ENCODE measurements around the gene TUFT1.
A peak's percentile ranks its signal among the peaks of the same experiment; 100 is the strongest.
"Not testable (repeated sequence)": the region's sequence is repeated elsewhere in the genome, so short reads cannot be mapped to it uniquely, and the experiment has no call there.

Gene TUFT1

GRCh38 chr1:151512801-151513625, 27.1 kb upstream of the TUFT1 start:
- no peak for DNase-seq (ENCODE audit: low spot score)

GRCh38 chr1:151513626-151514121, 26.4 kb upstream of the TUFT1 start:
- DNase-seq (ENCODE audit: low spot score) = no peak

- DNase-seq (ENCODE audit: low spot score) = no peak
These were observed 25.7 kb upstream of the TUFT1 start for GRCh38 chr1:151514366-151514765.

- no peak for DNase-seq (ENCODE audit: low spot score)
These were observed 24.8 kb upstream of the TUFT1 start for GRCh38 chr1:151515265-151515664.

- no peak for DNase-seq (ENCODE audit: low spot score)
These were observed 24.0 kb upstream of the TUFT1 start for GRCh38 chr1:151516031-151516511.

- DNase-seq (ENCODE audit: low spot score) = no peak
These were observed 21.7 kb upstream of the TUFT1 start for GRCh38 chr1:151518431-151518830.

GRCh38 chr1:151518936-151519335, 21.2 kb upstream of the TUFT1 start:
- DNase-seq (ENCODE audit: low spot score) = no peak

GRCh38 chr1:151519667-151520066, 20.4 kb upstream of the TUFT1 start:
- DNase-seq (ENCODE audit: low spot score) = no peak

- no peak for DNase-seq (ENCODE audit: low spot score)
These were observed 19.8 kb upstream of the TUFT1 start for GRCh38 chr1:151520359-151520758.

- DNase-seq (ENCODE audit: low spot score) = not testable (repeated sequence)
These were observed 17.7 kb upstream of the TUFT1 start for GRCh38 chr1:151522427-151522826.

GRCh38 chr1:151523326-151523725, 16.8 kb upstream of the TUFT1 start:
- no peak for DNase-seq (ENCODE audit: low spot score)

- DNase-seq (ENCODE audit: low spot score) = no peak
These were observed 15.4 kb upstream of the TUFT1 start for GRCh38 chr1:151524736-151525135.

- DNase-seq (ENCODE audit: low spot score) = no peak
These were observed 13.2 kb upstream of the TUFT1 start for GRCh38 chr1:151526735-151527525.

- no peak for DNase-seq (ENCODE audit: low spot score)
These were observed 10.9 kb upstream of the TUFT1 start for GRCh38 chr1:151529211-151529702.

- DNase-seq (ENCODE audit: low spot score) = no peak
These were observed 10.3 kb upstream of the TUFT1 start for GRCh38 chr1:151529781-151530180.

- no peak for DNase-seq (ENCODE audit: low spot score)
These were observed 9.6 kb upstream of the TUFT1 start for GRCh38 chr1:151530461-151530860.

- DNase-seq (ENCODE audit: low spot score) = no peak
These were observed 6.2 kb upstream of the TUFT1 start for GRCh38 chr1:151533870-151534269.

GRCh38 chr1:151534662-151535278, 5.3 kb upstream of the TUFT1 start:
- DNase-seq (ENCODE audit: low spot score) = peak; percentile 56

- DNase-seq (ENCODE audit: low spot score) = no peak
These were observed 4.5 kb upstream of the TUFT1 start for GRCh38 chr1:151535326-151536271.

GRCh38 chr1:151536499-151536898, 3.6 kb upstream of the TUFT1 start:
- no peak for DNase-seq (ENCODE audit: low spot score)

GRCh38 chr1:151537112-151537511, 3.0 kb upstream of the TUFT1 start:
- DNase-seq (ENCODE audit: low spot score) = no peak

Measured in globus pallidus (tissue), 1 donor.